CD4-positive, alpha-beta T cell treated with Interleukin-4 for 4 hours (primary cell): ENCODE measurements around the gene ITPKB.

ENCODE experiments used
- DNase-seq: peaks from one replicate; pipeline ENCODE4 v3.0.0-alpha.2; 2020

The ITPKB gene

DNA sequence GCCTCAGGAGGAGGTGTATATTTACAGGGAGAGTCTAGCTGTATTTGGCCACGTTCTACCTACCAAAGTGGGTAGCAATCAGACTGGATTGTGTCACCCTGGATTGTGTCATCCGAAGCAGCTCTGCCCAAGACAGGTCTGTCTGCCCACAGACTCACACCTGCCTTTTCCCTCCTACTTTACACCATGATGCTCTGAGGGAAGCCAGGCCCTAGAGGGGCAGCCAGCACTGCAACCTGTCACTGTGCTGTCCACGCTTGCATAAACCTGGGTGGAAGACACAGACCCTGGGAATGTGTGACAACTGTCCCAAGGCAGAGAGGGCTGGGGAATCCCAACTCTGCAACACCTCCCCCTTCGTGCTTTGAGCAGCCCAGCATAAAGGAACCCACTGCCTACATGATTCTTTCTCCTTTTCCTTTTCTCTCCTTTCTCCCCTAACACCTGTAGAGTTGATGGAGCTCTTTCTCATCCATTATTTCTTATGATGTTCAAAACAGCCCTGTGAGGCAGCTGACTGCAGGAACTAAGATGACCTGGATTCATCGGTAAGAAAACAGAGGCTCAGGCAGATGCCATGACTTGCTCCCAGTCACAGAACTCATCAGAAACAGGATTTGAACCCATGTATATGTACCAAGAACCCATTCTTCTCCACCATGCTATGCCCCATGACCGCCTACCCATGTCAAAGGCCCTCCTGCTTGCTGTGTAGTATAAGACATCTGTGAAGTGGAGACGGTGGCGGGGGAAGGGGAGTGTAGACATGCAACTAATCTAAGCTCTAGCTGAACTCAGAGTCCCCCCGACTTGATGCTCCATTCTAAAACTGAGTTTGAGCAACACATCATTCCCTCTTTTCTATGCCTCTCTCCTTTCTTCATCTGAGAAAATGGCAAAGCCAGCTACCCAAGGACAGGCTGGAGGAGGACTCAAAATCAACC, 55.9 kb downstream of the ITPKB start:
- DNase-seq, result peak; percentile 65

DNA sequence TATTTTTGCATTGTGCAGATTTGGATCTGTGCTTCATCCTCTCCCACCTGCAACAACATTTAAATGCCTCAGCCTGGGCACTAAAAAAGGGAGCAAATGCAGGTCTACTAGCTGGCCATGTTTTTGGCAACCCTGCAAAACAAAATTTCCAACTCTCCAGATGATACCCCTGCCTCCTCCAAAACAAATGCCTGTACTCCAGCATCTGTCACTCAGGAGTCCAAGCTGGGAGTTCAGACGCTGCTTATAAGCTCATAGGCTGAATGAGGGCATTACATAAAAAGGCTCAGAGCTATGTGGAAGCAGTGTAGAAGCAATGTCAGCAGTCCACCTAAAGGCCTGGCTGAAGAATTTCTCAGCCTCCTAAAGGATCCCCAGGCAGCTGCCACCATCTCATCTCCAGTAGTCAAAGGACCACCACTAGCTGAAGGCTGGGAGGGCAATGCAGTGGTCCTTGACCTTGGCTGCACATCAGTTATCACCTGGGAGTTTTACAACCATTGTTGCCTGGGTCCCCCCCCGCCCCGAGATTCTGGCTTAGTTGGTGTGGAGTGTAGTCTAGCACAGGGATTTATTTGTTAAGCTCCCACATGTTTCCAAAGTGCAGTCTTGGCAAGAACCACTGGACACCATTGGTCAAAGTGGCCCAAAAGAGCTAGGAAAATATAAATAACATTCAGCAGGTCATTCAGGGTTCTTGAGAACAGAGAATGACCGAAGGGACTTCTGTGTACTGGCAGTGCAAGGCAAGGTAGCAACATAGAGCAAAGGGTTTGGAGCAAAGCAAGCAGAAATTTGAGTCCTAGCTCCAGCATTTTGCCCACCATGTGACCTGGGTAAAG, 57.2 kb downstream of the ITPKB start:
- DNase-seq, result no peak

DNA sequence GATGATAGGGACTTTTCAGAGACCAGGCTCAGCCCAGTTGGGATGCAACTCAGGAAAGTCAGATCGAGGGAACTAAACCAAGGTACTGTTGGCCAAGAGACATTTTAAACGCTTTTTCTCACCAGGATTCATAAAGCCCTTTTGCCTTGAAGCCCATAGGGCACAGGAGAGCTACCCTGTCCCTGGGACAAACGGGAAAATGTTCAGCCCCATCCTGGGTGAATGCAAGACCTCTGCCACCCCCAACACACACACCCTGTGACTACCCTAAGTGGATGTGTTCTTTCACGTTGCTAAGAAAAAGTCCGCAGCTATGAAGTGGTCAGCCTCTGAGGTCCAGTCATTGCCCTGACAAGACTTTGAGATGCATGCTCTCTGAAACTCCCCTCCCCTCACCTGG, 58.4 kb downstream of the ITPKB start:
- DNase-seq, result no peak

DNA sequence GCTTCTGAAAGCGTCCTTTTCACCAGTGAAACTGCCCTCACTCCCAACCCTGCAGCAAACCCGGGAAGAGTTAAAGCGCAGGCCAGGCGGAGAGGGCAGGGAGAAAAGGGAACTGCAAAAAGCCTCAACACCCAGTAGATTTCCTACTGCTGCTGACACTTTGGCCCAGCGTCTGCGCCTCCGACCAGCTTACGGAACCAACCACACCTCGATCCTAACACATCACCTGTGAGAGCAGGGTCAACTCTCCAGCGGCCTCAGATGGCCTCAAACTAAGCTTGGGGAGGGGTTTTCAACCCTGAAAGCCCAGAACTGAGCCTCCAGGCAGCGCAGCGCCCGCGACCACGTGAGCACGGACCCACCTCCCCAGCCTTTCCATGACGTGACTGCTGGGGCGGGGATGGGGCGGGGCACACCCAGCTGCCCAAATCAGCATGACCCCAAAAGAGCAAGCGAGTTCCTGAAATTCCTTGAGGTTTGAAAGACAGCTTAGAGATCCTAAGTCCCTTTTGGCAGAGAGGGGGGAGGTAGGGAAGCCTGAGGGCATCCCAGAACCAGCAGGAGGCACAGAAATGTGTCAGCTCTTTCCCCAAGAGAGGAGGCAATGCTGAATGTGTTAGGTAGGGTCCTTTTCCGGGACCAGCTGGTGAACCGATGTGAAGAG, 59.1 kb downstream of the ITPKB start:
- peak; percentile 64 for DNase-seq

DNA sequence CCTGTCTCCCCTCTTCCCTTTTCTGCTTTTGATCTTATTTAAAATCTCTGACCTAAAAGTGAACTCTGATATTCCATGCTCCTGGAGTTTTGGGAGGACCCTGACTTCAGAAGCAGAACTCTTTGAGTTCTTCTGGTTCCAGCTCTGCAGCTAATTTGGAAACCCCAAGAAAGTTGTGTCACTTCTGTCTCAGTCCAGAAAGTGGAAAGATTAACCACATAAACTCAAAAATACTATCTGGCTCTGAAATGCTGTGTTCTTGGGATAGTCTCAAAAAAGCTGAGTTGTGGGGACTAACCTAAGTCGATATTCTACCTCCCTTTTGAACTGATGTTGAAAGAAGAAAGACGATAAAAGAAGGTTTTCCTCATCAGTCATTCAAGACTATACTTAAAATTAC, 59.8 kb downstream of the ITPKB start:
- DNase-seq, result no peak

DNA sequence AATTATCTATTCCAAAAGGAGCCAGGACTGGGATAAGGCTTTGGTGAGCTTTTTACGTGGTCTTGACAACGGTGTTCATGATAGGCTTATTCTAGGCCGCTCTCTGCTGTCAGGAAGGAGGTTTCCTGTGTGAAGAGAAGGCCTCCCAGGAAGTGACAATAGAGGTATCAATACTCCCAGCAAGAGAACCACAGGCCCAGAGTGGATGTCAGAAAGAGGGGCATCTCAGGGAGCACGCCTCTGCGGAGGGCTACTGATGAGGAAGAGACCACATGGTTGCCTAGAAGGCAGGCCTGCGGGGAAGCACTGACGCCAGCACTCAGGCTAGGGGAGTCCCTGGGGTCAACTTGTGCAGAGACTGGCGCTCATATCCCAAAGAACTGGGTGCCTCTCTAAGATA, 60.4 kb downstream of the ITPKB start:
- DNase-seq, result peak; percentile 53

DNA sequence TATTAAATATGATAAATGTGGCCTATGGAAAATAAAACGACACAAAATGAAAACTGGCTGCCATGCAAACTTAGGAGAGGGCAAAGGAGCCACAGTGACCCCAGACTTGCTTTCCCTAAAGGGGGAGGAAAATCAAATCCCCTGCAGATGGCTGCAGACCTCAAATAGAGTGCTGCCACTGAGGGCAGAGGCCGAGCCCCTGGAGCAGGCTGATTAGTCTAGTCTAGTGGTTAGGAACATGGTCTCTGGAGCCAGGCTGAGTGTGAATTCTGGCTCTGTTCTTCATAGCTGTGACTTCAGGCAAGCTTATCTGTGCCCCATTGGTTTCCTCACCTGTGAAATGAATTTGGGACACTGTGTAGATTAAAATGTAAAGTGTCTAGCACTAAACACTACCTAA, 60.8 kb downstream of the ITPKB start:
- no peak for DNase-seq

DNA sequence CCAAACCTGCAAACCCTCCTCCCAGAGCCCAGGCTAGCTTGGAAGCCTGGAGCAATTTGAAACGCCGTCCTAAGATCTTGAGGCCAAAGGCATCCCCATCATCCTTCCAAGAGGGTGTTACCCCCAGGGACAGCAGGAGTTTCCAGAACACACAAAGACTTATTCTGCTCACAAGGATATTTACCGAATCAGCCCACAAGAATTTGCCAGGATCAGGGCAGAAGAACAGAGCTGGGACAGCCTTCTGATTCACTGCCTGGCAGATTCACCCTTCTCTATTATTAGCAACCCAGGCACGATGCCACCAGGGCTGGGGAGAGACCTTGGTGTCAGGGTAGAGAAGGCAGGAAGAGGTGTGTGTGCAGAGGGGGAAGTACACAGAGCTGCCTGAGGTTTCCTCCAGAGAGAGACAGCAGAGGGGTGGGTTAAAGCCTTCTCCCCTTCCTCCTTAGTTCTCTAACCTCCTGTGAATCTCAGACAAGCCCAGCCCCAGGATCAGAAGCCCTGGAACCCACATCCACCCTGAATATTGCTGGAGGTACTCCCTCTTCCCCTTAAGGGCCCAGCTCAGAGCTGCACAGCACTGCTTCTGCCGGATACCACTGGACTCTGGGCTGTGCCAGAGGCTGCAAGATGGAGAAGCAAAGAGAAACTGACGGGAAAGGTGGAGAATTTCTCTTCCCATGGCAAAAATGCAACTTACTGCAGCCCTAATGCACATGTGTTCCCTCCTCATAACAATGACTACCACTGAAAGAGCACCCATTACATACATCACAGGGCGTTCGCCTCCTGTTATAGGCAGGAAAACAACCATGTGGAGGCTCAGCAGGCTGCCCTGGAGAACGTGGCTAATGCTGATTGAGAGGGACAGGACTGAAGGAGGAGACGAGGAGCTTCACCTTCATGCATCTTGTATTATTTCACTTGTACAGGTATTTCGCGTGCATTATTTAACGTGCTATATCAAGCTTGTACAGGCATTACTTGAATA, 61.8 kb downstream of the ITPKB start:
- DNase-seq, result peak; percentile 84

DNA sequence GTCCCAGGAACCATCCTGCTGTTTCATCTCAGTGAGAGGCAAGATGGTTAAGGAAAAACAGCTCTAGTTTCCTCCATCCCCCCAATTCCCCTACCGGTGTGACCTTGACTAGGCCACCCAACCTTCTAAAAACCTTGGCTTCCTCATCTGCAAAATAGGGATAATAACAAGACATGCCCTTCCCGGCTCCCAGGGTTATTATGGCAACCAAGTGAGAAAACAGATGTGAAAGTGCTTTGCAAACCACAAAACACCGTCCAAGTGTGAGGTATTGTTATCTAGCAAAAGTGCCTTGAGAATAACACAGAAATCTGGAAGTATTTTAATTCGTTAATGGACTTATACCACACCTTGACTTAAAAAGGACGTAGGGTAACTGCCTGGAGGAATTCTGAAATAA, 62.7 kb downstream of the ITPKB start:
- DNase-seq, result no peak

DNA sequence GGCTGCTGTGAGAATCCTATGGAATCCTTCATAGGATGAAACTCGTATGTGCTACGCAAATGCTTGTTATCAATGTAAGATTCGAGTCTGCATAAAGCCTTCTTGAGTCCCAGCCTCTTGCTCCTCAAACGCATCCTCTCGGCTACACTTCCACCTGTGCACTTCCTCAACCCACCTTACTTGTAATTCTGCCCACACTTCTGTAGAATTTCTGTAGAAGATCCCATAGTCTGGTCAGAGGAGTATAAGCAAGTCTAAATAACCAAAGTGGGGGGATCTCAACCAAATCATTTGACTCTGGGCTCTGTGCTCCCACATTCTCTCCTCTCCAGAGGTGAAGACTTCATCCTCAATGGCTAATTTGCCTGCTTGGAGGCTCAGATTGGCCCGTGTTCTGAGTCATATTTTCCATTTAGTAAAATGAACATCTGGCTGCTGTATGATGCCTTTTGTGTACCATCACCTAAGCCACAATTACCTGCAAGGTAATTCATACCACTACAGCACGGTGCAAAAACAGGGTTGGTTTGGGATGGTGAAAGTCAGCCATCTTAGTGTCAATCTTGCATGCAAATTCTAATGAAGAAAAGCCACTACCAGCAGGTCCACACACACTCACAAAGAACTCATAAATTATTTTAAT, 63.2 kb downstream of the ITPKB start:
- peak; percentile 54 for DNase-seq

DNA sequence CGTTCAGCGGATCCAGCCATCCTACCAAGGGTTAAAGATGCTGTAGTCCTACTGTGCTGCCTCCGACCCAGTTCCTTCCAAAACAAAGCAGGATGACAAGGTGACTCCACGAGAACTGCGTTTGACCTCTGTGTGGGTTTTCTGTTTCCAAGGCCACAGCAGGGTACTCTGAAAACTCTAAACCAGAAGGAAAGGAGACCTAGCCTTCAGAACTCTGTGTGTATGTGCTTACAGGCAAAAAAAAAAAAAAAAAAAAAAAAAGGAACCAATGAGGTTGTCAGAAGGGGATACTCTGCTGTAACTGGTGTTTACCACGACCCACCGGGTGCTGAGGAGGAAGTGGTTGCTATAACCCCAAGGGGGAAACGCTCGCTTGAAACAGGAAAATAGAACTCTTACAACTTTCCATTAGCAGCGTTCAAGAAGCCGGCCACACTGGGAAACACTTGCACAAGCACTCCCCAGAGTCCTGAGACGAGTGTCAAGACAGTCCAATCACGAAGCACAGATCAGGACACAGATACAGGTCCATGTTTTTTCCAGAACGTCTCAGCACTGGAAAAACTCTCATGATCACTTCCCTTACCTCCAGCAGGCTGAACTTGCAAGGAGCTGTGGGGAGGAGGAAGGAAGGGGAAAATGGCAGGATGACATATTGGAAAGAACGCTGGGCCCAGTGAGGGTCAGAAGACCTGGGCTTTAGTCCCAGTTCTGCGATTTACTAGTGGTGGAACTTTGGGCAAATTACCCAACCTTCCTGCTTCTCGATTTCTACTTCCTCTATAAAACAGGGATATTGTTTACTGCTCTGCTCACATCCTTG, 64.0 kb downstream of the ITPKB start:
- DNase-seq, result peak; percentile 84

DNA sequence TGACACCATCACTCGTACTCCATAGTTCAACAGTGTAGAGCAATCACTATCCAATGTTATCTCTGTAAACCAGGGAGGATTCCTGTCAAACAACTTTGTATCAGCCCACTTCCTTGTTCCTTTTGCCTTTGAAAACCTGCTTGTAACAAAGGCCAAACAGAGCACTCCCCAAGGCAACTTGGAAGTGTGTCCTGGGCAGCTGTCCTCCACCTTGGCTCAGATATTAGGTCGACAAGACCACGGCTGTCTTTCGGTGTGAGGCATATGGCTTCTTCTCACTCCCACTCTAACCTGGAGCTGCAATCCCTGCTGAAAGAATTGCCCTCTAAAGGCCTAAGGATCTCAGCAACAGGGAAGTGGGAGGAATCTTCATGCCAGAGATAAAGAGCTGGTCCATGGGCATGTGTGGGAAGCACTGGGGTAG, 66.7 kb downstream of the ITPKB start:
- no peak for DNase-seq

DNA sequence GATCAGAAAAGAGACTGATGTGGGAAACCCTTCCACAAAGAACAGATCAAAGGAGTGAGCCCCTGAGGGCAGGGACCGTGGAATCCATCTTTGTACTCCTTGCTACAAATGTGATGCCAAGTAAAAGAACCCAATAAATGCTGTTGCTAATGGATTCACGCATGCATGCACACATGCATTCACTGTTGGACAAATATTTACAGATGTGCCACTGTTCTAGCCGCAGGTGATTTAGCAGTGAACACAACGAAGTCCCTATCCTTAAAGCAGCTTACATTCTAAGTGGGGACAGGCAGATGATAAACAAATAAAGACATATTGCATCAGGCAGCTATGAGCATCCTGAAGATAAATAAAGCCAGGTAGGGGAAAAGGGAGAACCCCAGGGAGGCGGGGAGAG, 67.8 kb downstream of the ITPKB start:
- DNase-seq, result no peak

DNA sequence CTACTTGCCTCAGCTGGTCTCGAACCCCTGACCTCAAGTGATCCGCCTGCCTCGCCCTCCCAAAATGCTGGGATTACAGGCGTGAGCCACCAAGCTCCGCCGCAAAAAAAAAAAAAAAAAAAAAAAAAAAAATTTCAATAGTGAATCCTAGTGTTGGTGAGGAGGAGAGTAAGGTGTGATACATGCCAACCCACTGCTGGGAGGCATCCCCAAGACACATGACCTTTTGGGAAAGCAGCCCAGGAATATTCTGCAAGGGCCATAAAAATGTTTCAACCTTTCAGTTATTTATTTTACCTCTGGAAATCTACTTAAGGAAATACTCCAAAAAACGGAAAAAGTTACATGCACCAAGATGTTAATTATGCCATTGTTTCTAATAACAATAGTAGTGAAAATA, 69.0 kb downstream of the ITPKB start:
- DNase-seq, result no peak

DNA sequence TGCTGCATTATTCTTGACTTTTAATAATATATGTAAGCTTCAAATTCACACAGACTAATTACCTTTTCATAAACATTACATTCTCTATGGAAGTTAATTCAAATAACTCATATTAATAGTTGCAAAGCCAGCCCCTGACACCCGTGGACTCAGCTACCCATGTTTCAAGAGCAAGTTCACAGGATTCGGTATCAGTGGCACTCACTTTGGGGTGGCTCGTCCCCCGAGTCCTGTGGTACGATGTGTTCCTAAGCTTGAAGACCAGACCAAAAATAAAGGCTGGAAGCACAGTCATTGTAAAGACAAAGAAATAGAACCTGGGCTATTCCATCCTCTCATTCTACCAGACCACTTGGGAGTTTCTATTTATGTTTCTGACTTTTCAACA, 70.9 kb downstream of the ITPKB start:
- no peak for DNase-seq

DNA sequence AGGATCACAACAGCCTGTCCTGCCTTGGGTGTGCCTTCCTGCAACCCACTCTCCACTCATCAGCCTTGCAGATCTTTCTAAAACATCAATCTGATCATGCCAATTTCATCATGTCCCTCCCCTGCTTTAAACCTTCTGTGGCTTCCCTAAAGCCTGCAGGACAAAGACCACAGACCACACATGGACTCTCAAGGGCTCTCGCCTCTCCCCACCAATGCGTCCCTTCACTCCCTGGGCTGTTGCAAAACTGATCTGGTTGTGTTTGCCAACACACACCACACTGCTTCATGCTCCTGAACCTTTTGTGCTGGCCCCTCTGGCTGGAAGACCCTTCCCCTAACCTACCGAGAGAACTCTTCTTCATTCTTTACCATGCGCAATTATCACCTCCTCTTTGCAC, 72.4 kb downstream of the ITPKB start:
- no peak for DNase-seq

DNA sequence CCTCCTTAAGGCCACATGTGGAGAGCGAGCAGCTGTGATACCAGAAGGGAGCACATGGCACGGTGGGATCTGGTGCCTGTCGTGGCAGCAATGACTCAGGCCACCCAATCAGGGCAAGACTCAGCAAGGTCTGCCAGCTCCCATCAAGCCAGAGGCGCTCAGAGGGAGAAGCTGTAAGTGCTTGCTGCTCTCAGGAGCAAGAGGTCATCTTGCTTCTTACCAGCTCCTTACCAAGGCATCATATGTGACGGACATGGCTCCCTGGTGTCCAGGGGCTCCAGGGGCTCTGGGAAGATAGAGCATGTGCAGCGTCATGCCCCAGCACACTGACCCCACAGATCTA, 72.9 kb downstream of the ITPKB start:
- DNase-seq, result no peak

DNA sequence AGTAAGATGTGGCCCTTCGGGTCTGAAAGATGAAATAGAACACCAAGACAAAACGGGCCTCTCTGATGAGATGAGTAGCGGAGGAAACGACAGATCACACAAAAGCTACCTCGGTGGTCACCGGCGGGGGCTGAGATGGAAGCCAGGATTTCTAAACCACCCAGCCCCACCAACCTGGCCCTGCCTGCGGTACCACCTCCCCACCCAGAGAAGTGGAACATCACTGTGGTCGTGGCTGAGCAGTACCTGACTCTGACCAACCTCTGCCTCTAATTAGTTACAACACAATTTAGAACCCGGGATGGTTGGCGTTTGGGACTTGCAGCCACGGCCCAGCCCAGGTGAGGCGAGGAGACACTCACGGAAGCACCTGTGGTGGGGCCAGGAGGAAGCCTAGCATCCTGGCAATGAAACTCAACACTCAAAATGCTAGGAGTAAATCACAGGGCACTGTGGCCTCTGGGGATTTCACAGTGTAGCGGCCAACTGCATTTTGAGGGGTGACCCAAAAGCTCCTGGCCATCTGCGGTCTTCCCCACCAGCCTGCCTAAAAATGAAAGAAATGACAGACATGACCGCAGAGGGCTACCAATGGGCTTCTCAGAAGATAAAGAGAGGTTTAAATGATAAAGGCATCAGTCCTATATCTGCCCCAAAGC, 73.4 kb downstream of the ITPKB start:
- DNase-seq, result no peak

DNA sequence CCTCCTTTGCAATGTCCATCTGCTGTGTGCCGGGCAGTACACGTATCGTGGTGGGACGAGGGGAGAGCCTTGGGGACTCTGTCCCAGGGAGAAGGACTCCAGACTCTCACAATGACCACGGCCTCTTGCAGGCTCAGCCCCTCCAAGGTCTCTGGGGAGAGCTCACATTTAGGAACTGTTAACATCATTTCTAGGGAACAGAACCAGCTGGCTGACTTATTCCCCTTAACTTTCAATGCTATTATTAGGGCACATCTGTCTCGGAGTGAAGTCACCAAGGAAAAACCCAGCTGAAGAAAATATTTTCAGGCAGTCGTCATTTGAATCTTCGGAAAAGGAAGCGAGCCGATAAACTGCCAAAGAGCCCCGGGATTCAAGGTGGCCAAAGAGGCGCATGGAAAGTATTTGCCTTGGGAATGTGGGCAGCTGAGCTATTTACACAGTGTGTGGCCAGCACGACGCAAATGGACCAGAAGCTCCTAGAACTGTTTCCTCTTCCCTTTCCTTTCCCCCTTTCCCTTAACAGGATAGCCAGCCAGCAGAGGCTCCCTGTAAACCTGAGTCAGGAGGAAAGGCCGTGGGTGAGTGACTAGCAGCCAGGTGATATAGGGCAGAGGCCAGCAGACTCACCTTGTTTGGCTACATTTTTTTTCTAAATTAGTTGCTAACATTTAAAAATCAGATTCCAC, 74.5 kb downstream of the ITPKB start:
- DNase-seq, result no peak

DNA sequence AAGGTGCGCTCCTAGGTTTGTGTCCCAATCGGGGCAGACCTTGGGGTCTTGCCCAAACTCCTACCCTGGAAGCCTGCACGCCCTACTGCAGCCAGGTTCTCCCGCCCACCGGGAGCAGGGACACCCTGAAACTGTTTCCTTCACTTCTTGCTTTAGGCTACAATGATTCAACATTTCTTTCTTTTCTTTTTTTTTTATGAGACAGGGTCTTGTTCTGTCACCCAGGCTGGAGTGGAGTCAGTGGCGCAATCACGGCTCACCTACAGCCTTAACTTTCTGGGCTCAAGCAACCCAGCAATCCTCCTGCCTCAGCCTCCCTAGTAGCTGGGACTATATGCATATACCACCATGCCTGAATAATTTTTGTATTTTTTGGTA, 75.8 kb downstream of the ITPKB start:
- DNase-seq, result no peak
